GM12878 (cell line): ENCODE measurements around the gene EXD3. TPM values are rescaled to one million over a fixed set of nuclear protein-coding genes. Genes with fewer than 3 reads are reported as not detected.

Experiments
- ATAC-seq: fragments of 200-7000 bp; cut with Tn5 transposase; 3 replicates; pipeline ENCODE4 v1.9.1; 2020; ENCODE audit warnings: mild to moderate bottlenecking, moderate library complexity
- BruUV-seq: library from RNA; stranded (reverse); fragments of 400-500 nt; replicated peaks from 2 replicates; lab custom pipeline; 2021; lab: Mats Ljungman, UMichigan
- CTCF ChIA-PET: fragments of 300-600 bp; sonication (Branson Sonifier 250); formaldehyde crosslinking; extraction: SDS; loops from one replicate; lab custom pipeline; 2021; ENCODE audit warnings: inconsistent platforms; lab: Yijun Ruan, JAX
- POLR2A ChIA-PET: fragments of 350-600 bp; formaldehyde crosslinking; extraction: SDS; loops from one replicate; lab custom pipeline; 2021; ENCODE audit warnings: inconsistent platforms; lab: Charles Lee
- RAD21 ChIA-PET: fragments of 300-600 bp; sonication (Branson Sonifier 250); formaldehyde crosslinking; loops from one replicate; lab custom pipeline; 2023; ENCODE audit warnings: antibody characterized with exemption; ENCODE audit not compliant: unreplicated experiment; lab: Charles Lee
- SMC1A ChIA-PET: fragments of 300-600 bp; sonication (Branson Sonifier 250); formaldehyde crosslinking; loops from one replicate; lab custom pipeline; 2023; ENCODE audit not compliant: unreplicated experiment, uncharacterized antibody; lab: Charles Lee
- DNase-seq: peaks from one replicate; pipeline ENCODE4 v3.0.0-alpha.2; 2011; ENCODE audit warnings: low read depth, low spot score
- FAIRE-seq: peaks from 3 replicates; lab custom pipeline; 2011; peaks lifted over from hg19 to GRCh38; lab: Jason Lieb, UNC
- H2AFZ ChIP-seq: 2 replicates; pipeline ENCODE4 v1.6.0; 2011; ENCODE audit warnings: low read depth, low read length, control low read depth; ENCODE audit not compliant: control insufficient read depth
- H3K27ac ChIP-seq: 2 replicates; pipeline ENCODE4 v1.5.1; 2011; ENCODE audit warnings: control low read depth; ENCODE audit not compliant: control insufficient read depth, insufficient read depth
- H3K27me3 ChIP-seq, 2 experiments: replicated peaks in 1 of 2; 2 replicates each; pipeline versions ENCODE4 v1.6.0 to v1.6.1; 2011; ENCODE audit warnings: low read length in 1 of 2; ENCODE audit not compliant: control insufficient read depth in 2 of 2, insufficient read depth in 2 of 2
- H3K36me3 ChIP-seq, 2 experiments: 2 replicates each; pipeline ENCODE4 v1.5.1; 2011; ENCODE audit warnings: low read length in 1 of 2; ENCODE audit not compliant: control insufficient read depth in 2 of 2, insufficient read depth in 2 of 2
- H3K4me1 ChIP-seq: 2 replicates; pipeline ENCODE4 v1.6.1; 2011; ENCODE audit warnings: mild to moderate bottlenecking, low read length, moderate library complexity, mixed read lengths; ENCODE audit not compliant: control insufficient read depth, insufficient read depth
- H3K4me2 ChIP-seq: 2 replicates; pipeline ENCODE4 v1.6.0; 2011; ENCODE audit warnings: control low read depth; ENCODE audit not compliant: control insufficient read depth, insufficient read depth
- H3K4me3 ChIP-seq: fragments of 200-600 bp; sonication (generic); 2 replicates; pipeline ENCODE4 v1.5.1; 2016
- H3K79me2 ChIP-seq: 2 replicates; pipeline ENCODE4 v1.6.0; 2011; ENCODE audit warnings: low read length; ENCODE audit not compliant: control insufficient read depth, insufficient read depth
- H3K9ac ChIP-seq: 2 replicates; pipeline ENCODE4 v1.8.0; 2011; ENCODE audit warnings: low read length, control low read depth, mixed read lengths; ENCODE audit not compliant: control insufficient read depth, insufficient read depth
- H3K9me3 ChIP-seq: replicated peaks from 3 replicates; pipeline ENCODE4 v1.5.1; 2011; ENCODE audit warnings: mild to moderate bottlenecking, low read length; ENCODE audit not compliant: control insufficient read depth, insufficient read depth
- H4K20me1 ChIP-seq: 2 replicates; pipeline ENCODE4 v1.6.0; 2011; ENCODE audit not compliant: control insufficient read depth, insufficient read depth
- ATF7 ChIP-seq: fragments of 450-650 bp; IDR thresholded peaks from 2 replicates; pipeline ENCODE4 v1.6.1; 2016; ENCODE audit warnings: low read depth, mild to moderate bottlenecking
- BCL11A ChIP-seq: IDR thresholded peaks from 2 replicates; pipeline ENCODE4 v1.6.1; 2011; ENCODE audit warnings: low read depth, low read length
- BHLHE40 ChIP-seq, 2 experiments: fragments of 450-650 bp in 1 of 2; IDR thresholded peaks; 2 replicates each; pipeline ENCODE4 v1.6.1; 2011 to 2017; ENCODE audit warnings: low read depth in 2 of 2, borderline replicate concordance in 1 of 2, improper control_type of control experiment in 1 of 2, low read length in 1 of 2, mild to moderate bottlenecking in 1 of 2
- CBX5 ChIP-seq: sonication (generic); IDR thresholded peaks from 2 replicates; pipeline ENCODE4 v1.6.1; 2016; ENCODE audit warnings: low read depth, moderate library complexity, mild to moderate bottlenecking, inconsistent platforms
- CHD2 ChIP-seq: IDR thresholded peaks from 2 replicates; pipeline ENCODE4 v1.6.1; 2011; ENCODE audit warnings: low read depth, low read length, improper control_type of control experiment, borderline replicate concordance
- CREM ChIP-seq: IDR thresholded peaks from 2 replicates; pipeline ENCODE4 v1.6.1; 2014; ENCODE audit warnings: antibody characterized with exemption, low read depth
- EGR1 ChIP-seq, 2 experiments: IDR thresholded peaks; 1 replicate in 1 of 2; 2 replicates in 1 of 2; pipeline ENCODE4 v1.6.1; 2011 to 2012; ENCODE audit warnings: low read depth in 2 of 2, low read length in 2 of 2, borderline replicate concordance in 1 of 2, mild to moderate bottlenecking in 1 of 2, moderate library complexity in 1 of 2
- ESRRA ChIP-seq: IDR thresholded peaks from 2 replicates; pipeline ENCODE4 v1.6.1; 2012; ENCODE audit warnings: mild to moderate bottlenecking, low read length, improper control_type of control experiment
- HDAC2 ChIP-seq: fragments of 200-600 bp; sonication (generic); IDR thresholded peaks from 2 replicates; pipeline ENCODE4 v1.6.1; 2017
- IKZF1 ChIP-seq: fragments of 450-650 bp; conservative IDR thresholded peaks from 2 replicates; pipeline ENCODE4 v1.6.1; 2017; ENCODE audit warnings: antibody characterized with exemption, mild to moderate bottlenecking
- KLF5 ChIP-seq: fragments of 450-650 bp; IDR thresholded peaks from 2 replicates; pipeline ENCODE4 v1.6.1; 2014; ENCODE audit warnings: mild to moderate bottlenecking; ENCODE audit not compliant: partially characterized antibody
- MTA2 ChIP-seq: fragments of 450-650 bp; IDR thresholded peaks from 2 replicates; pipeline ENCODE4 v1.6.1; 2016; ENCODE audit warnings: low read depth, mild to moderate bottlenecking, moderate library complexity
- NFYB ChIP-seq: IDR thresholded peaks from 2 replicates; pipeline ENCODE4 v1.6.1; 2011; ENCODE audit warnings: low read depth, mild to moderate bottlenecking, low read length, improper control_type of control experiment, moderate library complexity; ENCODE audit not compliant: insufficient read depth
- POLR2AphosphoS5 ChIP-seq: IDR thresholded peaks from 2 replicates; pipeline ENCODE4 v1.6.1; 2011; ENCODE audit warnings: mild to moderate bottlenecking, low read length, inconsistent platforms
- SMARCA5 ChIP-seq: fragments of 450-650 bp; IDR thresholded peaks from 2 replicates; pipeline ENCODE4 v1.6.1; 2017; ENCODE audit warnings: mild to moderate bottlenecking
- ZBED1 ChIP-seq: IDR thresholded peaks from 2 replicates; pipeline ENCODE4 v1.6.1; 2016; ENCODE audit warnings: borderline replicate concordance
- ZNF384 ChIP-seq: IDR thresholded peaks from 2 replicates; pipeline ENCODE4 v1.6.1; 2012; ENCODE audit warnings: low read depth, mild to moderate bottlenecking, low read length, improper control_type of control experiment, borderline replicate concordance
- WGBS: methylation state at CpG from one replicate; pipeline ENCODE4 v1.1.6; 2016; ENCODE audit warnings: low lambda C conversion rate; ENCODE audit not compliant: insufficient replicate concordance, insufficient coverage; ENCODE audit errors: missing lambda C conversion rate; 5-methylcytosine and 5-hydroxymethylcytosine counted together
- in situ Hi-C: fragments of 300-500 bp; cut with MboI; formaldehyde crosslinking; loops from 9 replicates; pipeline ENCODE4 v1.14.3; 2018; ENCODE audit warnings: mixed read lengths
- intact Hi-C: fragments of 100-400 bp; cut with micrococcal nuclease; formaldehyde crosslinking; loops from one replicate; pipeline ENCODE4 v1.14.2; 2022; ENCODE audit not compliant: unreplicated experiment
- polyA plus RNA-seq, 11 experiments: library from polyadenylated mRNA; depleted of rRNA in 4 of 11; unstranded in 6 of 11; stranded (reverse) in 5 of 11; fragments of >200 nt; fragmentation: Nextera tagmentation in 4 of 11; fragmentation: Illumina TruSeq in 1 of 11; extraction: Ambion mirVana in 4 of 11; extraction: Trizol in 1 of 11; gene quantifications; 1 replicate in 1 of 11; 2 replicates in 10 of 11; pipeline versions ENCODE4 v1.2.1 to v1.2.3, GENCODE V29; 2011 to 2016; ENCODE audit warnings: inconsistent platforms in 2 of 11, missing spikeins in 2 of 11, low read depth in 1 of 11
- total RNA-seq, 4 experiments: library from RNA; depleted of rRNA in 3 of 4; stranded (reverse); fragments of >200 nt in 3 of 4; fragmentation: Illumina TruSeq in 1 of 4; extraction: Trizol in 1 of 4; gene quantifications; 2 replicates each; pipeline versions ENCODE4 v1.2.1 to v1.2.3, GENCODE V29; 2013 to 2021
- TF ChIP-seq, protein P1 (sequence below): IDR thresholded peaks from 2 replicates; pipeline ENCODE4 v1.6.1; 2011; ENCODE audit warnings: low read depth, low read length, improper control_type of control experiment, borderline replicate concordance

The EXD3 gene
- total and polyA plus RNA-seq, 10 of the 15 experiments (the other 5 are each of a cell fraction or from before 2014, with no cell fraction given): 0.21 to 7.1 (median 3.6) TPM

GRCh38 chr9:137296670-137297664 is 126.0 kb downstream of the EXD3 start (continued):
- no peak for TF ChIP-seq BCL11A
- TF ChIP-seq ATF7: no peak
- no peak for TF ChIP-seq POLR2AphosphoS5
- TF ChIP-seq CHD2: no peak
- TF ChIP-seq ZNF384: no peak

- in situ Hi-C loops (no loop called here), intact Hi-C loops (loop anchor here (2.0 to 10.0 kb wide), 2 partner anchors 149 to 229 kb away; no protein-coding TSS in a partner anchor)
- Histone ChIP-seq H3K27me3 (no peaks in the 10 kb centered on the region; a peak in 1 of 4 replicates), H3K9ac (no peak overlapping the region), H3K4me2 (peak overlapping the region; percentile 68; the same call in 1 of the 2 replicates), H3K4me3 (no peak overlapping the region), H3K9me3 (peaks cover 2% of the 10 kb centered on the region; the same call in 2 of the 3 replicates), H4K20me1 (no peaks in the 10 kb centered on the region), H3K4me1 (peaks cover 15% of the 10 kb centered on the region), H2AFZ (peak overlapping the region; percentile 8; the same call in 1 of the 2 replicates), H3K79me2 (no peaks in the 10 kb centered on the region; the same call in 1 of the 2 replicates), H3K36me3 (no peaks in the 10 kb centered on the region), H3K27ac (no peak overlapping the region)
- ChIA-PET CTCF (interaction anchor here (1.1 kb wide), 1 partner anchor 9 kb away, joined by 3 read pairs; no protein-coding TSS in a partner anchor), POLR2A (interaction anchor here (0.6 kb wide), 2 partner anchors 122 to 199 kb away, joined by 3 to 7 read pairs; no protein-coding TSS in a partner anchor), RAD21 (no interaction called here), SMC1A (interaction anchor here (1.1 kb wide), 2 partner anchors 9 to 149 kb away, joined by 3 read pairs; no protein-coding TSS in a partner anchor)
- WGBS: 43% methylated on average over 23 of the region's 78 CpGs
- DNase-seq (no peak), FAIRE-seq (no peak), ATAC-seq (no peak)
- BruUV-seq: no TSS peak
- TF ChIP-seq IKZF1 (peak; percentile 35; the same call in 1 of the 2 replicates), HDAC2 (no peak), NFYB (no peak), ZBED1 (no peak), EGR1 (IDR thresholded peaks at IDR 0.05; ENCODE audit: borderline replicate concordance in 1 of 2, low read depth in 2 of 2, low read length in 2 of 2) (peak in 1 of 2 experiments; percentile 39; a peak in 1 of 3 replicates), ESRRA (no peak), CBX5 (no peak), MTA2 (no peak), CREM (no peak), BHLHE40 (IDR thresholded peaks at IDR 0.05; ENCODE audit: borderline replicate concordance in 1 of 2, low read depth in 2 of 2, low read length in 1 of 2) (no peak), KLF5 (no peak), SMARCA5 (no peak)
- TF ChIP-seq, protein P1, sequence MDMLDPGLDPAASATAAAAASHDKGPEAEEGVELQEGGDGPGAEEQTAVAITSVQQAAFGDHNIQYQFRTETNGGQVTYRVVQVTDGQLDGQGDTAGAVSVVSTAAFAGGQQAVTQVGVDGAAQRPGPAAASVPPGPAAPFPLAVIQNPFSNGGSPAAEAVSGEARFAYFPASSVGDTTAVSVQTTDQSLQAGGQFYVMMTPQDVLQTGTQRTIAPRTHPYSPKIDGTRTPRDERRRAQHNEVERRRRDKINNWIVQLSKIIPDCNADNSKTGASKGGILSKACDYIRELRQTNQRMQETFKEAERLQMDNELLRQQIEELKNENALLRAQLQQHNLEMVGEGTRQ: no peak
Observed at GRCh38 chr9:137295849-137296669, 126.9 kb downstream of the EXD3 start.
